IPS-18a (cell line): Measurements from ENCODE around the gene OTOP1.
"Not testable (repeated sequence)": the region's sequence is repeated elsewhere in the genome, so short reads cannot be mapped to it uniquely, and the experiment has no call there.

Experiments used
- H3K27ac ChIP-seq: one replicate; pipeline ENCODE4 v1.5.1; 2013; ENCODE audit warnings: low read length
- H3K27me3 ChIP-seq: one replicate; pipeline ENCODE4 v1.6.1; 2013; ENCODE audit warnings: mild to moderate bottlenecking, low read length; ENCODE audit not compliant: control insufficient read depth, insufficient read depth
- H3K36me3 ChIP-seq: one replicate; pipeline ENCODE4 v1.6.1; 2013; ENCODE audit warnings: low read depth, low read length; ENCODE audit not compliant: control insufficient read depth
- H3K4me1 ChIP-seq: one replicate; pipeline ENCODE4 v1.6.1; 2013; ENCODE audit warnings: low read depth, low read length; ENCODE audit not compliant: control insufficient read depth
- H3K4me3 ChIP-seq: one replicate; pipeline ENCODE4 v1.5.1; 2013; ENCODE audit warnings: low read length
- H3K9ac ChIP-seq: one replicate; pipeline ENCODE4 v1.6.1; 2013; ENCODE audit warnings: mild to moderate bottlenecking, low read length, moderate library complexity
- H3K9me3 ChIP-seq: one replicate; pipeline ENCODE4 v1.6.1; 2013; ENCODE audit warnings: low read depth, low read length; ENCODE audit not compliant: control insufficient read depth

Gene OTOP1

DNA sequence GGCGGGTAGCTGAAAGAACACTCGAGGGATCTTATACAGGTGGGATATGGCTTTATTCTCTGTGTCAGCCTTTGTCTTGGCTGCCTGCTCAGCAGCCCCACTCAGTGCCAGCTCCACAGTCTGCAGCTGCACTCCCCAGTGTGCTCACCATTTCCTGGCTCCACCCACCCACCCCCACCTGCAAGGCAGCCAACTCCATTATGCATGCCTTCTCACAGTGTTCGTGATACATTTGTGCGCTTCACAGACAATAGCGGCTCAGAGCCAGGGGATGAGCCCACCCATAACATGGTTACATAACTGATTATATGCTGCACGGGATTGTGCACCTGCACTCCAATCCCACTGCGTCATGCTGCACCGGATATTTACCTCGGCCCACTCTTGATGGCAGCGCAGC lies 30.1 kb upstream of the OTOP1 start:
- Histone ChIP-seq H3K27me3 (no peaks in the 10 kb centered on the region), H3K4me1 (no peaks in the 10 kb centered on the region), H3K9me3 (no peaks in the 10 kb centered on the region)

DNA sequence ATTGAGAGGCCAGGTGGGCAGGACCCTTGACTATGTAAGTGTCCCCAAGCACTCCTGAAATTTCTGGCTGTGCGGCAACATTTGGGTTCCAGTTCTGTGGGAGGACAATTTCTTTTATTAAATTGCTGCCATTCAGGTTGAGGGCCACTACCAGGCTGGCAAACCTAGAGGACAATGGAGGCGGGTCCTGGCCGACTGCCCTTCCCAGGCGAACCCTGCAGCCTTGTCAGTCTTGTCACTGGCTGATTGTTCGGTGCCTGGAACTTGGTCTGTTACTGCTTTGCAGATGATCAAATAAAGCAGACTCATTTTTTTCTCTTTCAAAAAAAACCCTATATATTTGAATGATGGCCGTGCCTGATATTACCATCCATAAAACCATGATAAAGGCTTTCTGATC lies 27.9 kb upstream of the OTOP1 start:
- Histone ChIP-seq H3K36me3 (no peaks in the 10 kb centered on the region), H3K27me3 (no peaks in the 10 kb centered on the region), H3K9ac (no peak overlapping the region), H3K4me3 (no peak overlapping the region), H3K9me3 (no peaks in the 10 kb centered on the region), H3K27ac (no peak overlapping the region), H3K4me1 (no peaks in the 10 kb centered on the region)

More for the DNA sequence above, 30.1 kb upstream of the OTOP1 start:
- H3K4me3 ChIP-seq = no peak overlapping the region
- no peak overlapping the region for H3K27ac ChIP-seq
- no peak overlapping the region for H3K9ac ChIP-seq
- no peaks in the 10 kb centered on the region for H3K36me3 ChIP-seq

DNA sequence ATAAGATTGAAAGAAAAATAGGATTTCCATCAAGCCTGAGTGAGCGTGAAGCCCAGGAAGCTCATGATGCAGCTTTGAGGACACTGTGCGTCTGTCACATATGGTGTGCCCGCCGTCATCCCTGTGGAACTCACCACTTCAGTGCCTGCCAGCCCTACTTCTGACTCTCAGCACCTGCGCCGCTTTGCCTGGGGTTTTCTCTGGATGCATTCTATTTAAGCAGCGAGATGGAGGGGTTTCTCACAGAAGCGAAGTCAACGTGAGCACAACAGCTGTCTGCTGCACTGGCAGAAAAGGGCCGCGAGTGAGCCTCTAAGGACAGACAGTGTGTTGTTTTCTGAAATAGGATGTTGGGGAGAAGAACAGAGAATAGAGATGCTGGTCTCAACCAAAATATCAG lies 27.5 kb upstream of the OTOP1 start:
- Histone ChIP-seq H3K36me3 (no peaks in the 10 kb centered on the region), H3K27me3 (no peaks in the 10 kb centered on the region), H3K9ac (no peak overlapping the region), H3K4me3 (no peak overlapping the region), H3K4me1 (no peaks in the 10 kb centered on the region), H3K27ac (no peak overlapping the region), H3K9me3 (no peaks in the 10 kb centered on the region)

DNA sequence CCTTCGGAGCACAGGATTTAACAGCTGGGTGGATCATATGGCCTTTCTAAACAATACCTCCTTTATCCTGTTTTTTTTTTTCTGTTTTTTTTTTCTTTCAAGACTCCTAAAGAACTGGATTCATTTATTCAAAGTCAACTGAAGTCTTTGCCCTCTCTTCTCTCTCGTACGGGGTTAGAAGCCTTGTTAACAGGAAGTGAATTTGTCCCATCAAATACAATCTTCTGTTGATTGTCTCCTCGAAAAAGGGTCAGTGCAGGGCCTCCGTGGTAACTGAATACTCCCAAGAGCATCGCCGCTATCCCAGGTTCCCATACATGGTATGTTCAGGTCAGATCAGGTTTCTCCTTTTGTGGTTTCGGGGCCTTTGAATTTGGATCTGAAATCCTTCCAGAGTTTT lies 23.1 kb upstream of the OTOP1 start:
- peaks cover 4% of the 10 kb centered on the region for H3K4me1 ChIP-seq
- H3K27me3 ChIP-seq = no peaks in the 10 kb centered on the region
- no peak overlapping the region for H3K27ac ChIP-seq
- H3K4me3 ChIP-seq = no peak overlapping the region
- H3K36me3 ChIP-seq = peaks cover 8% of the 10 kb centered on the region
- H3K9me3 ChIP-seq = no peaks in the 10 kb centered on the region
- H3K9ac ChIP-seq = no peak overlapping the region

DNA sequence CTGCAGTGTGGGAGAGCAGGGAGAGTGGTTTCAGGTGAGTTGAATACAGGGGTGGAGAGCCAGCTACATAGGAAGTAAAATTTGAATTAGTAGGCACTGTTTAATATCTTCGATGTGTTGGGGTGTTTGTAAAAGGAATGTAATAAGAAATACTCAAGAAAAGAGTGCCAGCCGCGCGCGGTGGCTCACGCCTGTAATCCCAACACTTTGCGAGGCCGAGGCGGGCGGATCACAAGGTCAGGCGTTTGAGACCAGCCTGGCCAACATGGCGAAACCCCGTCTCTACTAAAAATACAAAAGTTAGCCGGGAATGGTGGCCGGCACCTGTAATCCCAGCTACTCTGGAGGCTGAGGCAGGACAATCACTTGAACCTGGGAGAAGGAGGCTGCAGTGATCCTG lies 22.6 kb upstream of the OTOP1 start:
- Histone ChIP-seq H3K36me3 (peaks cover 13% of the 10 kb centered on the region), H3K4me3 (peak overlapping the region; percentile 94)
- not testable (repeated sequence) for H3K27ac ChIP-seq, H3K4me1 ChIP-seq, H3K27me3 ChIP-seq, H3K9ac ChIP-seq, H3K9me3 ChIP-seq

DNA sequence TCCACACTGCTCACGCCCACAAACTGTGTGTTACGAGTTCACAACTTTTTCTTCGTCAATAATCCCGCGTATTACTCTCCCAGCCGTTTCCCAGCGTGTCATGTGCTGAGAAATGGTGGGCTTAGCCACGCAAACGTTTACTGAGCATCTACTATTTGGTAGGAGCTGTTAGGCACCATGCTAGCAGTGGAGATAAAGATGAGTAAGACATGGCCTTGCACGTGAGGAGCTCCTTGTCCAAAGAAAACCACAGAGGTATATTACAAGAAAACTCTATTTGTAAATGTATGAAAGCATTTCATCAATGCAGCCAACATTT lies 22.1 kb upstream of the OTOP1 start:
- Histone ChIP-seq H3K27me3 (no peaks in the 10 kb centered on the region), H3K4me3 (peak overlapping the region; percentile 94), H3K4me1 (peaks cover 4% of the 10 kb centered on the region), H3K9ac (peak overlapping the region; percentile 88), H3K36me3 (peaks cover 18% of the 10 kb centered on the region), H3K9me3 (no peaks in the 10 kb centered on the region), H3K27ac (no peak overlapping the region)

DNA sequence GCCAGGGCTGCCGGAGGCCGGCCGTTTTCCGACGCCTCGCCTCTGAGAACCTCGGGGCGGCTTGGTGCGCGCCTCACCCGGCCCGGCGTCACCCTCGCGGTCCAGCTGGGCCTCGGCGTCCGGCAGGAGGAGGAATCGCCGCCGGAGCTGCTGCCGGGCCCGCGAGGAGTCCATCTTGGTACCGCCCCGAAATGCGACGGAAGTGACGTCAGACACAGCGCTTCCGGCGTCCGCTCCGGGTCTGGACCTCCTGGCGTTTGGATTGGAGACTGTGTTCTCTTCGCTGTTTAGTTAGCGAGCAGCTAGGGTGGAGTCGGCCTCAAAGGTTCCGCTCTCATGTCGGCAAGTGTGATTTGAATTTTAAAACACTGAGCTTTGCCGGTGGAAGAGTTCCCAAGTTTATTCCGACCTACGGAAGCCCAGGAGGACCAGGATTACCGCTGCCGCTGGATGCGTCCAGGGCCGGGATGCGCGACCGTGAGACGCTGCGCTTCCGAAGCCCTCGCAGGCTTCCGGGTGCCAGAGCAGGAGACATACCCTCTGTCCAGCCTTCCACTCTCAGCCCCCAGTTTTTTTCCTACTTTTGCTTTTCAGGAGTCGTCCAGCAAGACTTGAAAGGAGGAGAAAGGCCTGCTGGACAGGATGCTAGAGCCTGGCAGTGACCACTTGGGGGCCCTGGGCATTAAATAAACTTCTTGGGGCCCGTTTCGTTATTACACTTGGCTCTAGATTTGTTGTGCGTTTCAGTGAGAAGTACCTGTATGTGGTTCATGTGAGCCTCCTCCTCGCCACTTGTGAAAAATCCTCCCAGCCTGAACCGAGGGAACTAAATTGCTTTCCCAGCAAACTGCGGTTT lies 21.5 kb upstream of the OTOP1 start, which contains the start of gene TMEM128:
TSS of gene TMEM128 (minus strand) at position 195 of the 856 bp plus-strand sequence. CDS start at position 174, 21 bp downstream.
- Histone ChIP-seq H3K36me3 (peaks cover 21% of the 10 kb centered on the region), H3K4me1 (peaks cover 4% of the 10 kb centered on the region), H3K27ac (peak within 1 kb of the TSS; percentile 79), H3K9me3 (no peaks in the 10 kb centered on the region), H3K27me3 (no peaks in the 10 kb centered on the region), H3K4me3 (peak within 1 kb of the TSS; percentile 94), H3K9ac (peak within 1 kb of the TSS; percentile 88)

DNA sequence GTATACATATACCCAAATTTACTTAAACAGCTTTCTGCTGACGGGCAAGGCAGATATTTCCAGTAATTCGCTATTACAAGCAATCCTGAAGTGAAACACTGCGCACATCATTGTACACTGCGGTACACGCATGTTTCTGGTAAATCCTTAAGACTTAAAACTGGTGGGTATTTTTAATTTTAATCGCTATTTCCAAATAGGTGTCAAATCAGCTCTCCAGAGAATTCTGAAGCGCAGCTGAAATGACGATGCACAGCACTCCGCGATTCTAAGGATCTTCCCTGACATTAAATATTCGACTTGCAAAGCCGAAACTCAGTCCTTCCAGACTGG lies 20.9 kb upstream of the OTOP1 start:
- H3K9ac ChIP-seq = peak overlapping the region; percentile 88
- H3K36me3 ChIP-seq = peaks cover 21% of the 10 kb centered on the region
- peak overlapping the region; percentile 94 for H3K4me3 ChIP-seq
- no peaks in the 10 kb centered on the region for H3K27me3 ChIP-seq
- no peaks in the 10 kb centered on the region for H3K9me3 ChIP-seq
- peaks cover 4% of the 10 kb centered on the region for H3K4me1 ChIP-seq
- peak overlapping the region; percentile 79 for H3K27ac ChIP-seq

DNA sequence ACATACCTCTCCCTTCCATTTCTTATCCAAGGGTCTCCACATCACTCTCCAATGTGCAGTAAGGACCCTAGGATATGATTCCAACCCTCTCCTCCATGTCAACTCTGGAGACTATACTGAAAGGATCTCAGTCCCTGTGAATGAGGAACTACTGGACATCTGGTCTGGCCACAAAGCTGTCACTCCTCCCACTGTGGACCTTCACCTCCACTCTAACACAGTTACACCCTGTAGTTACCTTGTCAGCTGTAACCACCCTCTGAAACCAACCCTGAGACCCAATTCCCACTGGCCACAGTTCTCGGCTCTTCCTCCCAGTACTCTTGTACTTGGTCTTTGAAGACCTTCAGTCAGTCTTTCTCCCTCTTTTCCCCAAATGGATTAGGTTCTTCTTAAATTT lies 18.4 kb upstream of the OTOP1 start:
- H3K9ac ChIP-seq = no peak overlapping the region
- H3K4me3 ChIP-seq = no peak overlapping the region
- H3K36me3 ChIP-seq = peaks cover 39% of the 10 kb centered on the region
- H3K4me1 ChIP-seq = peaks cover 4% of the 10 kb centered on the region
- no peak overlapping the region for H3K27ac ChIP-seq
- no peaks in the 10 kb centered on the region for H3K9me3 ChIP-seq
- H3K27me3 ChIP-seq = no peaks in the 10 kb centered on the region

DNA sequence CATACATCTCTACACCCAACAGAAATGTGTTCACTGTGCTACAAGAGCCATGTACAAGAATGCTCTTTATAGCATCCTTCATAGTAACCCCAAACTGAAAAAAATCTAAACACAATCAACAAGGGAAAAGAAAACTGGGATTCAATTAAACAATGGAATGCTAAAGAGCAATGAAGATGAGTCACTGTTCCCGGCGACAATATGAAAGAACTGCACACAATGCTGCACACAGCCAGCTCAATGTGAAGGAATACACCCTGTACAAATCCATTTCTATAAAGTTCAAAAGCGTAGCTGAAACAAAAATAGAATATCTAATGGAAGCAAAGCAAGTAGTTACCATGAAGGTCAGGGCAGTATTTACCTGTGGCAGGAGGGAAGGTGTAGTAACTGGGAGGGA lies 12.8 kb upstream of the OTOP1 start:
- H3K4me1 ChIP-seq, H3K4me3 ChIP-seq, H3K9ac ChIP-seq, H3K9me3 ChIP-seq, H3K27me3 ChIP-seq, H3K27ac ChIP-seq: not testable (repeated sequence)
- peaks cover 45% of the 10 kb centered on the region for H3K36me3 ChIP-seq

DNA sequence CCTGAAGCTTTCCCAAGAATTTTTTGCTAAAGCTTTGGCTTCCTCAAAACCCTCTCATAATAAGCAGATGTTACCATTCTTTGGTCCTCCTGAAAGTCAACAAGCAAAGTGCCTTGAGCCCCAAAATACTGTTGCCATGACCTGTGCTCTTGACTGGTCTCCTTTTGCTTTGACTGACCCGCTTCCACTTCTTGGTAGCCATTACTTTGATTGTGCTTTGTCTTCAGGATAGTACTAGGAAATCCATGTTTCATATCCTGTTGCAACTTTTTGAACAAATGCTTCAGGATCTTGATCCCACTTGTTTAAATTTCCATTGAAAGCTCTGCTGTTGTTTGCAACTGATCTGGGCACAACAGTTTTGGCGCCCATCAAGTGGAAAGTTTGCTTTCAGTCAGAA lies 6.9 kb upstream of the OTOP1 start:
- H3K9me3 ChIP-seq = no peaks in the 10 kb centered on the region
- no peak overlapping the region for H3K9ac ChIP-seq
- H3K36me3 ChIP-seq = peaks cover 8% of the 10 kb centered on the region
- H3K4me3 ChIP-seq = no peak overlapping the region
- H3K4me1 ChIP-seq = no peaks in the 10 kb centered on the region
- H3K27ac ChIP-seq = no peak overlapping the region
- peaks cover 17% of the 10 kb centered on the region for H3K27me3 ChIP-seq

DNA sequence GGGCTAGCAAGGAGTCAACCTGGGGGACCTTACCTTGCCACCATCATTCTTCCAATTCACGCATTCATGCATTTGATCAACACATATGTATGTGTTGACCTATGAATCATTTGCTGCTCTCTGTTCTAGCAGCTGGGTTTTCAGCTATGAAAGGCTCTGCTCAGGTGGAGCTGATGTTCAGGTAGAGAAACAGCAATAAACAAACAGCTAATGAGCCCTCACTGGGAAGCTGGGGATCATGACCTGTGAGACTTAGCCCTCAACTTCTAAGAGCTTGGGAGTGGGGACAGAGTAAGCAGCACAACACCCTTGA lies 1.6 kb upstream of the OTOP1 start:
- no peaks in the 10 kb centered on the region for H3K36me3 ChIP-seq
- H3K4me1 ChIP-seq = no peaks in the 10 kb centered on the region
- H3K9ac ChIP-seq = no peak overlapping the region
- no peak overlapping the region for H3K4me3 ChIP-seq
- H3K27ac ChIP-seq = no peak overlapping the region
- no peaks in the 10 kb centered on the region for H3K9me3 ChIP-seq
- peaks cover 70% of the 10 kb centered on the region for H3K27me3 ChIP-seq
